HG02798 (cell line): ENCODE results near the gene WDR18.
"Not testable (repeated sequence)": the region's sequence is repeated elsewhere in the genome, so short reads cannot be mapped to it uniquely, and the experiment has no call there.

Source experiments
- ATAC-seq: cut with Tn5 transposase; IDR thresholded peaks from one replicate; pipeline ENCODE4 v1.9.1; 2021; ENCODE audit warnings: mild to moderate bottlenecking; ENCODE audit not compliant: unreplicated experiment, poor library complexity

Gene WDR18

DNA sequence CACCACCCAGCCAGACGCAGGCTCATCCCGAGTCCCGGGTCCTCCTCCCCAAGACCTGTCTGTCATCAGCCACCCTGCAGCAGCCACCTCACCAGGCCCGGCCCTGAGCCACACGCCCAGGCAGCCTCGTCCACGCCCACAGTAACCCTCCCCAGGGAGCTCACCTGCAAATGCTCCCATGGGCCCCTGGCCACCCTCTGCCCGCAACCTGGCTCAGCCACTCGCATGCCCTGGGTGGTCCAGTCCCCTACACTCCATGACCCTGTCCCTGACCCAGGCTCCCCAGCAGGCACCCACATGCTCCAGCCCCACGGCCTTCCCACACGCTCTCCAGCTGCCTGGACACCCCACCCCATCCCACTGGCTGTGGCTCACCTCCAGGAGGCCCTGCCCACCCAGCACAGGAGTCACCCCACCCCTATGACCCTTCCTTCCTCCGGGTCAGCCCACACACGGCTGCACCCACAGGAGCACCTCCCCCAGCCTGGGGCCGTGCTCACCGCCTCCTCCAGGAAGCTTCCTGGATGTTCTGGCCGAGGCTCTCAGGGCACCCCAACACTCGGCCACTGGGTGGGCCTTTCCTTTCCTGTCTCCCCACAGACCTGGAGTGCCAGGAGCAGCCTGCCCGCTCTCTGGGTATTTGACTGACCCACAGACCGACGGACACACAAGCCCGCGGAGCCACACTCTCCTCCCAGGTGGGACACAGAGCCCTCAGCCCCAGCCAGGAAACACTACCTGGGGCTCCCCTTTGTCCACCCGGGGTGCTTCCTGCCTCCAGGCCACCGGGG is 33.2 kb downstream of the WDR18 start:
- ATAC-seq = no peak

DNA sequence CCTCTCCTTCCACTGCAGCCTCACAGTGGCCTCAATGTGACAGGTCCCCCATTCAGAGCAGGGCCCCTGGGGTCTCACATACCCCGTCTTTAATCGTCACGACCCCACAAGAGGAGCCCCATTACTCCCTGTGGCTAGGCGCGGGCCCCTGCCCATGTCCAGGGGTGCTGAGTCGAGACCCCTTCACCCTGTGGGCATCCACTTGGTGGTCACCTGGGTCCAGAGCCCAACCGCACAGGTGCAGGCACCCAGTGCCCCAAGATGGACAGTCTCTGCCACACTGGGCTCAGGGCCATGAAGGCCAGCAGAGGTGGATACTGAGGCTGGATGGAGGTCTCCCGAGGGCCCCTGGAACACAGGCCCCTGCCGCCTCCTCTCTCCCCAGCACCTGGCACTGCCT is 33.8 kb downstream of the WDR18 start:
- ATAC-seq = no peak

DNA sequence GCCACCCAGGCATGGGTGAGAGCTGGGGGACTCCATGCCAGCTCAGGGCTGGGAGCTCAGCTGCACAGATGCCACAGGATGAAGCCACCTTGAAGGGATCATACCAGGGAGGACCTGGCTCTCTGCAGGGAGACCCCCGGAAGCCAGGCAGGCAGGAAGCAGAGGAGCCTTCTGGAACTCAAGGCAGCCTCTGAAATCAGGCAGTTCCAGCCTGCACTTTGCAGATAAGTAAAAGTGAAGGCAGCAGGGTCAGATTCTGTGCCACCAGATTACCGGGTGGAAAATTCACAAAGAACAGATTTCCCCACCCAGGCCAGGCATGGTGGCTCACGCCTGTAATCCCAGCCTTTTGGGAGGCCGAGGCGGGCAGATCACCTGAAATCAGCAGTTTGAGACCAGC is 34.2 kb downstream of the WDR18 start:
- ATAC-seq = no peak

DNA sequence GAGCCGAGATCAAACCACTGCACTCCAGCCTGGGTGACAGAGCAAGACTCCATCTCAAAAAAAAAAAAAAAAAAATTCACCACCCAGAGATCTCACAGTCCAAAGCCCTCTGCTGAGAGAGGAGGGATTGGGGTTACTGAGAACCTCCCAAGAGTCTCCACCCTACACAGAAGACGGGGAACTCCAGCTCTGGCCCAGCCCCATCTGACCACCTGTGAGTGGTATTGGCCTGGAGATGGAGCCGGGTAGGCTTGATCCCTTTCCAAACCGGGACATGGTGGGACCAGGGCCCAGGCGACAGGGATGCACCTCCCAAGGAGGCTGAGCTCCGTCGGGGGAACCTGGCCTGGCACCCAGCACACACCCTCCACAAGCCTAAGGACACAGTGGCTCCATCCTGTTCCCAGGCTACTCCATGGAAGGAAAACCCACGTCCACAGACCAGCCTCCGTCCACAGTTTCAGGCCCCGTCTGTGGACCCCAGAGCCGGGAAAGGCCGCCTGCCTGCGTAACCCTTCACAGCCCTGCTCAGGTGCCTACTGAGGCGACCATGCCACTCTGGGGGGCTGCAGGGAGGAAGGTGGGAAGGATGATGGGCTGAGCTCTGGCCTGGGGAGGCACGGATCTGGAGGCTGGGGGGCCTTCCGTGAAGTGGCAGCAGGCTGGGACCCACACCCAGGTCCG is 34.9 kb downstream of the WDR18 start:
- ATAC-seq = no peak

DNA sequence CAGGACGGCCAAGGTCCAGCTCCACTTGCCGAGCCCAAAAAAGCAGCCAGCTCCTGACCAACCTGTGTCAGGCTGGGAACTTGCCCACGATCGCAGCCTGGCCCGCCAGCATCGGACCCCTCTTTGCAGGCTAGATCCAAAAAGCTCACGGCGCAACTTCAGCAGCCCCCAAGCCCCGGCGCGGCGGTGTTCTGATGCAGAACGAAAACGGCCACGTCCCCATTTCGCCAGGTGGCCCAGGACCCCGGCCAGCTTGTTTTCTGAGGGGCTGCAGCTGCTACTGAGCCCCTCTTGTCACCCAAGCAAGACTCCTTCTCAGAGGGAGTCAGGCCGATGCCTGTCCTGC is 35.4 kb downstream of the WDR18 start:
- ATAC-seq = no peak

DNA sequence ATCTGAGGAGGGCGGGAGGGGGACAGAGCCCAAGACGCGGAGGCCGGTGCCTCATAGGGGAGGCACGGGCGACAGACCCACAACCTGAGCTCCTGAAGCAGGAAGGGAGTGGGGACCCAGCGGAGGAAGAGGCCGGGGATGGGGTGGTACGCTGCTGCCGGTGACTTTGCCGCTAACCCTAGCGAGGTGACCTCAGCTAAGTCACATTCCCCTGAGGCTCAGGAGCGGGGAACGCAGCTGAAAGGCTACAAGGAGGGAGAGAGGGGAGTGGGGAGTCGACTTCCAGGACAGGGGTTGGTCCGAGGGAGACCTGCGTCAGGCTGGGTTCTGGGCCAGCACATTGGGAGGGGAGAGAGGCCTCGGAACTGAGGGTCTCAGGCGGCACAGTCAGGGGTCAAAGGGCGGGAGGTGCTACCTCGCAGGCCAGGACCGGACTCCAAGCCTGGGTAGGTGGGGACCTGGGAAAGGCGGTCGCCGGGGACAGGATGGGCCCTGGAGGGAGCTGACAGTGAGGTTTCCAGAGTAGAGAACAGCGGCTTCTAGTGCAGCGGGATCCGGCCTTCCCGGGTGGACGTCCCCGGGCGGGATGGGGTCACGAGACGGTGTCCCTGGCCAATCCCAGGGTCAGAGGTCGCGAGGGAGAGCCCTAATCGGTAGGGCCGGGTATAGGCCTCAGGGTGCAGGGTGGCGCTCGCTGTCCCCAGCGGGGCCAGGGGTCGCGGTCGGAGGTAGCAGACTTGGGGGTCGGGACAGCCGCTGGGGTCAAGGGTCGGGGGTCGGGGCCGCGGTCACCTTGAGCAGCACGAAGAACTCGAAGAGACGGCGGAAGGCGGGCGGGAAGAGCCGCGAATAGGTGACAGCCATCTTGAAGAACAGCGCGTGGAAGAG is 36.1 kb downstream of the WDR18 start:
- ATAC-seq = no peak

DNA sequence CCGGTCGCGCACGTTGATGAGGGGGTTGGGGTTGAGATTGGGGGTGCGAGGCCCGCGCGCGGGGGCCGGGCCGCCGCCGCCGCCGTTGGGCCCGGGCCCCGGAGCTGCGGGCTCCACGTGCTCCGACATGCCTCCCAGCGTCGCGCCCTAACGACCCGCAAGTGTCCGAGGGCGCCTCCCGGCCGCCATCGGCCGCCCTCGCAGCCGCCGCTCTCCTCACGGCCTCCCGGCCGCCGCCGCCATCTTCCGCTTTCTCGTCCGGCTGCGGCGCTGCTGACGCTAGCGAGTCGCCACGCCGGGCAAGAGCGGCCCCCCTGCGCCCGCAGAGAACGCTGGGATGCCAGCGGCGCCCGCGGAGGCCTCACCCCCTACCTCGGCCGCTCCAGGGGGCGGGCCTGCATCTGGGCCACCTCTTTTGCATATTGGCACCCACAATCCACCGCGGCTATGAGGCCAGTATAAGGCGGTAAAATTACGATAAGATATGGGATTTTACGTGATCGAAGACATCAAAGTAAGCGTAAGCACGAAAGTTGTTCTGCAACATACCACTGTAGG is 36.8 kb downstream of the WDR18 start, which contains the start of gene TMEM259:
Gene TMEM259, minus strand, starts transcription at position 256 of the 558 bp plus-strand sequence. Its CDS starts 127 bp downstream, at position 129.
- ATAC-seq = peak; percentile 86

DNA sequence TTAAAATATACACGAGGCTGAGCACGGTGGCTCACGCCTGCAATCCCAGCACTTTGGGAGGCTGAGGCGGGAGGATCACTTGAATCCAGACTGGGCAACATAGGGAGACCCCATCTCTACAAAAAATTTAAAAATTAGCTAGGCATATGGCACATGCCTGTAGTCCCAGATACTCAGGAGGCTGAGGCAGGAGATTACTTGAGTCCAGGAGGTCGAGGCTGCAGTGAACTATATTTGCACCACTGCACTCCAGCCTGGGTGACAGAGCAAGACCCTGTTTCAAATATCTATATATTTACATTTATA is 39.7 kb downstream of the WDR18 start:
- not testable (repeated sequence) for ATAC-seq

DNA sequence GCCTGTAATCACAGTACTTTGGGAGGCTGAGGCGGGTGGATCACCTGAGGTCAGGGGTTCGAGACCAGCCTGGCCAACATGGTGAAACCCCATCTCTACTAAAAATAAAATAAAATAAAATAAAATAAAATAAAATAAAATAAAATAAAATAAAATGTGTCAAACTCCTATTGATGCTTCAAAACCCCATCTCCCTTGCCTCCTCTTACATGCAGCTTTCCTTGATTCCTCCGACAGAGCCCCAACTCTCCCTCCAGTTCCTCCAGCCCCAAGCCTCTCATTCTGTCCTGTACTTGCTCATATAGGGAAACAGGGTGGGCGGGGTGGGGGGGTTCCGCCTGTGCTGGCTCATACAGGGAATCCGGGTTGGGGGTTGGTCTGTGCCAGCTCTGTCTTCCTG is 40.9 kb downstream of the WDR18 start:
- ATAC-seq = not testable (repeated sequence)

DNA sequence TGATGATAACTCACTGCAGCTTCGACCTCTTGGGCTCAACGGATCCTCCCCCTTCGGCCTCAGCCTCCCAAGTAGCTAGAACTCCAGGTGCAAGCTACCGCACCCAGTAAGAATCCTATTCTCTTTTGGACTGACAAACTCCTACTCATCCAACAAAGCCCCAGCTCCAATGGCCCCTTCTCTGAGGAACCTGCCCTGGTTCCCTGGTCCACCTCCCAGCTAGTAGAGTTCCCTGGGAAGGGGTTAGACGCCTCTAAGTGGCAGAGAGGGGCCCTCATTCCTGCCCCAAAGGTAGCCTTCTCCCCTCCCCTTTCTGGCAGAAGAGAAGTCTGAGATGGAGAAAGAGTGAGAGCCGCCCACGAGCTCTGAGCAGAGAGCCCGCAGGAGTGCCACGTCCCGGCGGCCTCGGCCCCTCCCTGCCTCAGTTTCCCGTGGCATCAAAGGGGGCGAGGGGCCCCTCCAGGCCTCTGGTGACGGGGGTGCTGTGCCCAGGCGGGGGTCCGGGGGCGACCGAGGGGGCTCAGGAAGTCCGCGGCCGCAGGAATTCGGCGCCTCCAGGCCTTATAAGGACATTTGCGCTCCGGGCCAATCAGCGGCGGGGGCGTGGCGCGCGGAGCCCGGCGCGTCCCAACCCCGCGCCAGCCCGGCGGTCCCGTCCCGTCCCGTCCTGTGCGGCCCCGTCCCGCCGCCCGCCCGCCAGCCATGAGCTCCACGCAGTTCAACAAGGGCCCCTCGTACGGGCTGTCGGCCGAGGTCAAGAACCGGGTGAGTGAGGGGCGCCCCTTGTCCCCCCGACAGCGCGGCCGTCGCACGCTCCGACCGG is 42.0 kb downstream of the WDR18 start, which contains the start of gene CNN2:
Gene CNN2, plus strand, starts transcription at position 649 of the 823 bp plus-strand sequence. Its CDS starts 54 bp downstream, at position 703.
- ATAC-seq = peak; percentile 64

DNA sequence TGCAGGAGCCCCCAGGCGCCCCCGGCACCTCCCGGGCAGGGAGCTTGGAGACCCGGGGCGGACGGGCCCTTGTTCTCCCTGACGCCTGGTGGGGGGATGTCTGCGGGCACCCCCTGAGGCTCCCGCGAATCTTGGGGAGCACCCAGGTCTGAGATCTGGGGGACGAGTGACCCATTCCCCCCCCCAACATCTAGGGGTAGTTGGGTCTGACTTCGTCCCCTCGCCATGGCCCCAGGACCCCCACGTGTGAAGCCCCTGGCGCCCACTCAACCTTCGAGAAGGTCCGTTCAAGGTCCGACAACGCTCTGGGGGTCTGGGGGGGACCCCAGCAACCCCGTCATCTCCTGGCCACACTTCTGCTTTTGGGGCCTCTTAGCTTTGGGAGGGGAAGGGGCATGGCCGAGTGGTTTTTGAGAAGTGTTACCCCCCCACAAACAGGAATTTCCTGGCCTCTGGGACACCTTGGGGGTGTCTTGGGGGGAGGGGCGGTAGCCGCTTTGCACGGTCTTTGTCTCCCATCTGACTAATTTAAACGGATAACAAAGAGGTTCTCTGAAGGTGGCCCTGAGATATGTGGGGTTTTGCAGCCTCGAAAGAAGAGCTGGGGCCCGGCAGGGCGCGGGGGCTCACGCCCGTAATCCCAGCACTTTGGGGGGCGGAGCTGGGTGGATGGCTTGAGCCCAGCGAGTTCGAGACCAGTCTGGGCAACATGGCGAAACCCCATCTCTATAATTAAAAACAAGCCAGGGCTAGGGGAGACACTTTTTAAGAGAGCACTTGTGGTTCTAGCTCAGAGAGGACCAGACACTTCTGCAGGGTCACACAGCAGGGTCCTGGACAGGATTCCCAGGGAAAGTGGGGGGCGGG is 42.9 kb downstream of the WDR18 start:
- peak; percentile 2 for ATAC-seq

DNA sequence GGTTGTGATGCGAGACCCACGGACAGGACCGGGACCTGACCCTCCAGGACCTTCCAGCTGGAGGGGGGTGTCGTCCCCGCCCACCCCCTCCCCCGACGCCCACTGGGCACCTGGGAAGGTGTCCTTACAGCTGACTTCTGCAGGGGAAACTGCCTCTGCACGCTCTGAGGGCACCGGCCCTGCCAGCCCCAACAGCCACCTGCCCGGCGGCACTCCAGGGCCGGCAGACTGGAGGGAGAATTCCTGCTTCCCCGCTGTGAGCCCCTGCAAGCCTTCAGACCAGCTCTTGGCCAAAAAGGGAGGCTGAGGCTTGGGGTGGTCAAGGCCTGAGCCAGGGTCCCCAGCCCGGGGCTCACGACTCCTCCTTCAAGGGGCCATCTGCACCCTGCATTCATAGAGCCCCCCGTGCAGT is 43.5 kb downstream of the WDR18 start:
- no peak for ATAC-seq

DNA sequence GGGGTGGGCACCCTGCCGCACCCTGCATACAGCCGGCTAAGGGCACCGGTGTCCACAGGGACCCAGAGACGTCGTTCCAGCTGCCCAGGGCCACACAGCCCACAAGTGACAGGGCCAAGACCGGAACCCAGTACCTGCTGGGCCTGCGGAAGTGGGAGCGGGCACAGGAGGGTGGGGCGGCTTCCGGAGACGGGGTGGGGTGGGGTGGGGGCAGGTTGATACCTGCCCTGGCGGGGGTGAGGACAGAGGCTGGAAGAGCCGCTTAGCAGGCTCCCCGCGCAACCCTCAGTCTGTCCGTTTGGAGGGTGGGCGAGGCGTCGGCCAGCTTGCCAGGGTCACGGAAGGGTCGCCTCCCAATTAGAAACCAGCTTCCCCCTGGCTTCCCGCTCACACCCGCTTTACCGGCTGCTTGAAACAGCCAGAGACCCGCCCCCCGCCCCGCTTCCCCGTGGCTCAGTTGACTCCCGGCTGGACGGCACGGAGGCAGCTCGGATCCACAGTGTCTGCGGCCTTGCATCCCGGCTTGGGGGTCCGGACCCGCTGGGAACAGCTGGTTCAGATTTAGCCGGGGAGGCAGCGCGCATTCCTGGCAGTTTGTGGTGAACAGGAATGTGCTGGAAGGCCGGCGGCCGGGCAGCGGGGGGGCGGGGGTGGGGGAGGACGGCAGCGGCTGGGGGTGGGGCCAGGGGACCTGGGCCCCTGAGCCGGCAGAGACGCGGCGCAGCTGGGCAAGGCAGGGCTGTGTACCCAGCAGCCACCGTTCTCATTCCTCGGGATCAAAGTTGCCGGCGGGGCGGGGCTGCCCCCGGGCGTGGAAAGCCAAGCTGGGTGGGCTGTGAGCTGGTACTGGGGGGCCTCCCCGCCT is 44.1 kb downstream of the WDR18 start:
- no peak for ATAC-seq

DNA sequence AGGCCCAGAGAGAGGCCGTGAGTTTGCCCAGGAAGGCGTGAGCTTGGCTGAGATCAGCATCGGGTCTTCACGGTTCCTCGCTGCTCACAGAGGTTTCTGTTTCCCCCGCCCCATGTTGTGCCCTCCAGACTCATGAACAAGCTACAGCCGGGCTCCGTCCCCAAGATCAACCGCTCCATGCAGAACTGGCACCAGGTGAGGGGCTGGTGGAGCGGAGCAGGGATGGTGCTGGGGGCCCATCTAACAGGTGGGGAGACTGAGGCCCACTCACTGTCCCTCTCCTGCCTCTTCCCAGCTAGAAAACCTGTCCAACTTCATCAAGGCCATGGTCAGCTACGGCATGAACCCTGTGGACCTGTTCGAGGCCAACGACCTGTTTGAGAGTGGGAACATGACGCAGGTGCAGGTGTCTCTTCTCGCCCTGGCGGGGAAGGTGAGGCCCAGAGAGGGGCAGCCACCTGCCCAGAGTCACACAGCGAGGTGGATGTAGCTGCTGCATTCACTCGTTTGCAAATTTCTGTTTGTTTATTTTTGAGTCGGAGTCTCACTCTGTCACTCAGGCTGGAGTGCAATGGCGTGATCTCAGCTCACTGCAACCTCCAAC is 48.2 kb downstream of the WDR18 start:
- ATAC-seq = no peak

DNA sequence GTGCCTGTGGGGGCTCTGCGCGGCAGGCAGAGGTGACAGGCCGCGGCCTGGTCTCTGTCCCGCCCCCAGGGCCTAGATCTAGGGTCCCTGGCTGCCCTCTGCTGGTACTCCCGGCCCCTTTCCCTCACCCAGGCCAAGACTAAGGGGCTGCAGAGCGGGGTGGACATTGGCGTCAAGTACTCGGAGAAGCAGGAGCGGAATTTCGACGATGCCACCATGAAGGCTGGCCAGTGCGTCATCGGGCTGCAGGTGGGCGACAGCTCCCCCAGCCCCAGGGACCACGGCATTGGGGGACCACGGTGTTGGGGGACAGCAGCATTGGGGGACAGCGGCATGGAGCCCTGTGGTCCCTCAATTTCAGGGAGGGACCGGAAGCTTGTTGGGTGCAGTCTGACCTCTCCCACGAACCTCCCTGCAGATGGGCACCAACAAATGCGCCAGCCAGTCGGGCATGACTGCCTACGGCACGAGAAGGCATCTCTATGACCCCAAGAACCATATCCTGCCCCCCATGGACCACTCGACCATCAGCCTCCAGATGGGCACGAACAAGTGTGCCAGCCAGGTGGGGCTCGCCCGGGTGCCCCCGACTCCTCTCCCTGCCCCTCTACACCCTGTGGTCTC is 52.0 kb downstream of the WDR18 start:
- no peak for ATAC-seq

DNA sequence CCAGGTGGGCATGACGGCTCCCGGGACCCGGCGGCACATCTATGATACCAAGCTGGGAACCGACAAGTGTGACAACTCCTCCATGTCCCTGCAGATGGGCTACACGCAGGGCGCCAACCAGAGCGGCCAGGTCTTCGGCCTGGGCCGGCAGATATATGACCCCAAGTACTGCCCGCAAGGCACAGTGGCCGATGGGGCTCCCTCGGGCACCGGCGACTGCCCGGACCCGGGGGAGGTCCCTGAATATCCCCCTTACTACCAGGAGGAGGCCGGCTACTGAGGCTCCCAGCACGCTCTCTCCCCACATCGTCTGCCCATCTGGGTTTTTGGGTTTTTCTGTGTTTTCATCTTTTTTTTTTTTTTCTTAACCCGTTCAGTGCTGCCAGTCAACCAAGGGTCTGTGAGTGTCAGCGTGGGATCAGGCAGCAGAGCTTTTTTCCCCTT is 53.5 kb downstream of the WDR18 start:
- no peak for ATAC-seq
